Ascending aorta (tissue), 2 donors: ENCODE results near the gene LTBP4. TPM values are rescaled to one million over a fixed set of nuclear protein-coding genes. Genes with fewer than 3 reads are reported as not detected.

Source experiments
- DNase-seq, 2 donors: peaks; one replicate each; pipeline ENCODE4 v3.0.0-alpha.2; 2019; ENCODE audit warnings: low spot score in 2 of 2
- H3K27ac ChIP-seq, 2 donors: fragments of 200-600 bp; sonication (generic); one replicate each; pipeline ENCODE4 v1.5.1; 2016 to 2017; ENCODE audit warnings: mild to moderate bottlenecking in 1 of 2
- H3K27me3 ChIP-seq: fragments of 200-600 bp; sonication (generic); one replicate; pipeline ENCODE4 v1.5.1; 2017
- H3K36me3 ChIP-seq, 2 donors: fragments of 200-600 bp; sonication (generic); one replicate each; pipeline ENCODE4 v1.5.1; 2016
- H3K4me1 ChIP-seq, 2 donors: fragments of 200-600 bp; sonication (generic); one replicate each; pipeline ENCODE4 v1.5.1; 2016 to 2017; ENCODE audit warnings: mild to moderate bottlenecking in 1 of 2
- H3K4me3 ChIP-seq, 2 donors: fragments of 200-600 bp; sonication (generic); one replicate each; pipeline ENCODE4 v1.5.1; 2016 to 2017; ENCODE audit warnings: mild to moderate bottlenecking in 1 of 2
- H3K9me3 ChIP-seq, 2 donors: fragments of 200-600 bp; sonication (generic); one replicate each; pipeline ENCODE4 v1.5.1; 2016
- CTCF ChIP-seq, 3 experiments: fragments of 200-600 bp in 2 of 3; fragments of 450-650 bp in 1 of 3; sonication (generic) in 2 of 3; IDR thresholded peaks; one replicate each; pipeline ENCODE4 v1.5.1; 2016 to 2019; ENCODE audit warnings: antibody characterized with exemption in 3 of 3, mild to moderate bottlenecking in 1 of 3, moderate library complexity in 1 of 3
- intact Hi-C: fragments of 100-400 bp; cut with DNase I; formaldehyde crosslinking; loops from one replicate; pipeline ENCODE4 v1.15.1; 2023
- total RNA-seq: library from RNA; depleted of rRNA; stranded (reverse); fragments of >200 nt; gene quantifications from one replicate; pipeline ENCODE4 v1.1.0, GENCODE V29; 2016

LTBP4 gene
- total RNA-seq, 1 donor from 2014 or later, result 691 TPM

GRCh38 chr19:40585241-40585981 is 15.8 kb upstream of the LTBP4 start:
- no peaks in the 10 kb centered on the region for H3K27me3 ChIP-seq
- H3K27ac ChIP-seq, result no peak overlapping the region
- H3K9me3 ChIP-seq, result no peaks in the 10 kb centered on the region
- H3K36me3 ChIP-seq, result peaks cover 56 to 70% of the 10 kb centered on the region in 2 donors
- TF ChIP-seq CTCF (IDR thresholded peaks at IDR 0.05), result no peak
- H3K4me1 ChIP-seq, result no peaks in the 10 kb centered on the region
- DNase-seq, result no peak
- H3K4me3 ChIP-seq, result no peak overlapping the region
- intact Hi-C loops, result no loop called here

- Histone ChIP-seq H3K36me3 (peaks cover 52 to 64% of the 10 kb centered on the region in 2 donors), H3K4me1 (no peaks in the 10 kb centered on the region), H3K27me3 (no peaks in the 10 kb centered on the region), H3K9me3 (no peaks in the 10 kb centered on the region), H3K27ac (no peak overlapping the region), H3K4me3 (no peak overlapping the region)
- intact Hi-C loops, result no loop called here
- TF ChIP-seq CTCF (IDR thresholded peaks at IDR 0.05), result no peak
- DNase-seq, result no peak
Observed at GRCh38 chr19:40585982-40586422, 15.2 kb upstream of the LTBP4 start.

- no peak for TF ChIP-seq CTCF (IDR thresholded peaks at IDR 0.05)
- intact Hi-C loops, result no loop called here
- DNase-seq, result no peak
- H3K27me3 ChIP-seq, result no peaks in the 10 kb centered on the region
- H3K9me3 ChIP-seq, result no peaks in the 10 kb centered on the region
- peaks cover 45 to 58% of the 10 kb centered on the region in 2 donors for H3K36me3 ChIP-seq
- no peak overlapping the region for H3K27ac ChIP-seq
- H3K4me1 ChIP-seq, result no peaks in the 10 kb centered on the region
- no peak overlapping the region for H3K4me3 ChIP-seq
Observed at GRCh38 chr19:40586611-40587010, 14.6 kb upstream of the LTBP4 start.

GRCh38 chr19:40588110-40588854 is 12.9 kb upstream of the LTBP4 start:
- H3K9me3 ChIP-seq, result no peaks in the 10 kb centered on the region
- DNase-seq, result no peak
- intact Hi-C loops, result no loop called here
- H3K4me1 ChIP-seq, result no peaks in the 10 kb centered on the region
- no peaks in the 10 kb centered on the region for H3K27me3 ChIP-seq
- H3K4me3 ChIP-seq, result no peak overlapping the region
- no peak overlapping the region for H3K27ac ChIP-seq
- H3K36me3 ChIP-seq, result peaks cover 29 to 41% of the 10 kb centered on the region in 2 donors
- TF ChIP-seq CTCF (IDR thresholded peaks at IDR 0.05), result no peak

GRCh38 chr19:40588926-40589569 is 12.1 kb upstream of the LTBP4 start:
- H3K9me3 ChIP-seq, result no peaks in the 10 kb centered on the region
- intact Hi-C loops, result no loop called here
- TF ChIP-seq CTCF (IDR thresholded peaks at IDR 0.05), result no peak
- no peak overlapping the region for H3K27ac ChIP-seq
- DNase-seq, result no peak
- no peaks in the 10 kb centered on the region for H3K27me3 ChIP-seq
- H3K4me1 ChIP-seq, result no peaks in the 10 kb centered on the region
- peaks cover 21 to 36% of the 10 kb centered on the region in 2 donors for H3K36me3 ChIP-seq
- H3K4me3 ChIP-seq, result no peak overlapping the region
